ENCODE measurements around the gene MS4A4E.

DNA sequence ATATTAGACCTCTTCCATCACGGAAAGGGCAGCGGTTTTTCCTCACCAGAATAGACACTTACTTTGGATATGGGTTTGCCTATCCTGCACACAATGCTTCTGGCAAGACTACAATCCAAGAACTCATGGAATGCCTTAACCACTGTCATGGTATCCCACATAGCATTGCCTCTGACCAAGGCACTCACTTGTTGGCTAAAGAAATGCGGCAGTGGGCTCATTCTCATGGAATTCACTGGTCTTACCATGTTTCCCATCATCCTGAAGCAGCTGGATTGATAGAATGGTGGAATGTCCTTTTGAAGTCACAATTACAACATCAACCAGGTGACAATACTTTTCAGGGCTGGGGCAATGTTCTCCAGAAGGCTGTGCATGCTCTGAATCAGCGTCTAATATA, 20.8 kb downstream of the MS4A4E start:
- TF ChIP-seq, protein P1, sequence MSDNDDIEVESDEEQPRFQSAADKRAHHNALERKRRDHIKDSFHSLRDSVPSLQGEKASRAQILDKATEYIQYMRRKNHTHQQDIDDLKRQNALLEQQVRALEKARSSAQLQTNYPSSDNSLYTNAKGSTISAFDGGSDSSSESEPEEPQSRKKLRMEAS (IDR thresholded peaks at IDR 0.05): no peak
- no peak for TF ChIP-seq NFIC (IDR thresholded peaks at IDR 0.05)
- no peak for TF ChIP-seq REST (IDR thresholded peaks at IDR 0.05; ENCODE audit: low read depth)
- no peak for TF ChIP-seq EGR1 (IDR thresholded peaks at IDR 0.05)
